Heart right ventricle (tissue), 16 donors: Measurements from ENCODE around the gene CRIP3. TPM values are rescaled to one million over a fixed set of nuclear protein-coding genes. Genes with fewer than 3 reads are reported as not detected.
"Not testable (repeated sequence)": the region's sequence is repeated elsewhere in the genome, so short reads cannot be mapped to it uniquely, and the experiment has no call there.

Experiments used
- ATAC-seq, 8 donors: fragments of 200-7000 bp; cut with Tn5 transposase; one replicate each; pipeline ENCODE4 v1.9.1; 2020; ENCODE audit warnings: mild to moderate bottlenecking in 8 of 8, moderate library complexity in 8 of 8, moderate number of reproducible peaks in 1 of 8
- DNase-seq, 2 donors: peaks; one replicate each; pipeline ENCODE4 v3.0.0-alpha.2; 2020
- H3K27ac ChIP-seq, 10 donors: fragments of 200-600 bp; sonication (generic) in 2 of 10; one replicate each; pipeline versions ENCODE4 v1.5.0 to v1.8.0; 2020 to 2022; ENCODE audit warnings: mild to moderate bottlenecking in 3 of 10
- H3K27me3 ChIP-seq, 7 donors: fragments of 200-600 bp; one replicate each; pipeline ENCODE4 v1.8.0; 2021 to 2022; ENCODE audit warnings: mild to moderate bottlenecking in 2 of 7
- H3K36me3 ChIP-seq, 9 donors: fragments of 200-600 bp; sonication (generic) in 1 of 9; one replicate each; pipeline versions ENCODE4 v1.5.0 to v1.8.0; 2020 to 2022; ENCODE audit warnings: mild to moderate bottlenecking in 2 of 9
- H3K4me1 ChIP-seq, 9 donors: fragments of 200-600 bp; sonication (generic) in 1 of 9; one replicate each; pipeline versions ENCODE4 v1.5.0 to v1.8.0; 2020 to 2022; ENCODE audit warnings: mild to moderate bottlenecking in 4 of 9
- H3K4me3 ChIP-seq, 10 donors: fragments of 200-600 bp; sonication (generic) in 2 of 10; one replicate each; pipeline versions ENCODE4 v1.5.0 to v1.8.0; 2020 to 2022; ENCODE audit warnings: mild to moderate bottlenecking in 7 of 10, moderate library complexity in 2 of 10
- H3K9me3 ChIP-seq, 11 donors: fragments of 200-600 bp in 10 of 11; sonication (generic) in 2 of 11; one replicate each; pipeline versions ENCODE4 v1.5.0 to v1.8.0; 2013 to 2022; ENCODE audit warnings: mild to moderate bottlenecking in 2 of 11, control low read depth in 1 of 11, moderate library complexity in 1 of 11
- WGBS, 2 donors: extraction: QIAGEN DNeasy Blood & Tissue Kit; methylation state at CpG; one replicate each; pipeline ENCODE4 v1.1.7; 2013; ENCODE audit warnings: inconsistent platforms in 1 of 2; 5-methylcytosine and 5-hydroxymethylcytosine counted together
- intact Hi-C, 10 donors: fragments of 100-400 bp; cut with DNase I; formaldehyde crosslinking; loops; one replicate each; pipeline versions ENCODE4 v1.11.1 to v1.14.2; 2022
- long read RNA-seq, 3 donors: library from polyadenylated mRNA; unstranded; transcript quantifications; one replicate each; pipeline ENCODE4 v2.0.0, GENCODE V29; 2020 to 2021
- polyA plus RNA-seq, 2 donors: library from polyadenylated mRNA; stranded (reverse); fragments of 200-250 nt; gene quantifications; one replicate each; pipeline ENCODE4 v1.2.3, GENCODE V29; 2013
- total RNA-seq, 10 donors: library from RNA; stranded (reverse); fragmentation: NEBNext Ultra II Directional in 3 of 10; extraction: Animal tissue kit (Norgen Biotek cat#: 25700) in 3 of 10; gene quantifications; one replicate each; pipeline versions ENCODE4 v1.2.1 to v1.2.4, GENCODE V29; 2021 to 2023
- TF ChIP-seq, protein P1 (sequence below), 9 donors: fragments of 200-600 bp; sonication (generic) in 2 of 9; IDR thresholded peaks; one replicate each; pipeline versions ENCODE4 v1.5.0 to v1.8.0; 2021 to 2022; ENCODE audit warnings: antibody characterized with exemption in 9 of 9, mild to moderate bottlenecking in 5 of 9, moderate library complexity in 1 of 9
- donor health status: Arrhythmogenic right ventricular cardiomyopathy.
- donor health status: ischemic (EF 13 %, LVEDD 7.1; RV severe dilation, severe dysfunction).
- donor health status: healthy with polysubstance abuse.
- donor health status: DM: no; HTN: yes; CAD: no.
- donor health status: DM: no; HTN: no; CAD: no.
- donor health status: ischemic (EF 25% LVEDD 6.9; RV normal size, moderate dysfunction).
- donor health status: ischemic (EF 25% LVEDD 5.7; RV mildly dilated, moderate dysfunction).
- donor health status: healthy.
- donor health status: DM: yes; HTN: yes; CAD: no.
- donor health status: Ischemic cardiomyopathy.
- donor health status: ischemic (EF 35%, LVEDD 5.7; RV mildly dilated, moderate dysfunction).
- donor health status: nonischemic (EF 11% LVEDD 7.7; RV severe dilation, severe dysfunction).
- donor health status: DM: yes; HTN: yes; CAD: no.
- donor health status: PGD.
- donor health status: ischemic (EF 29% LVEDD 5.4; RV normal size, mild dysfunction).
- donor health status: nonischemic (EF 23%, LVEDD 6.1; RV moderate dilation, normal function).

CRIP3 gene, protein sequence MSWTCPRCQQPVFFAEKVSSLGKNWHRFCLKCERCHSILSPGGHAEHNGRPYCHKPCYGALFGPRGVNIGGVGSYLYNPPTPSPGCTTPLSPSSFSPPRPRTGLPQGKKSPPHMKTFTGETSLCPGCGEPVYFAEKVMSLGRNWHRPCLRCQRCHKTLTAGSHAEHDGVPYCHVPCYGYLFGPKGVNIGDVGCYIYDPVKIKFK
- total RNA-seq (10 to 100 TPM in 7 of 10 donors, 1 to 10 TPM in 3; 2.7 to 84.5 (median 26.3) TPM), polyA plus RNA-seq (10 to 100 TPM in 1 of 2 donors, 1 to 10 TPM in 1; 3.0 to 72.3 TPM)
- long read RNA-seq, donor 1, partial matches to known transcripts, result 0 of 1 reads
- long read RNA-seq, donor 1, other reads (novel, unspliced or antisense), result 1 of 1 reads
- long read RNA-seq, donor 2, partial matches to known transcripts, result 1 of 3 reads
- long read RNA-seq, donor 2, other reads (novel, unspliced or antisense), result 2 of 3 reads
- long read RNA-seq, donor 3, partial matches to known transcripts, result 0 of 1 reads
- long read RNA-seq, donor 3, other reads (novel, unspliced or antisense), result 1 of 1 reads

DNA sequence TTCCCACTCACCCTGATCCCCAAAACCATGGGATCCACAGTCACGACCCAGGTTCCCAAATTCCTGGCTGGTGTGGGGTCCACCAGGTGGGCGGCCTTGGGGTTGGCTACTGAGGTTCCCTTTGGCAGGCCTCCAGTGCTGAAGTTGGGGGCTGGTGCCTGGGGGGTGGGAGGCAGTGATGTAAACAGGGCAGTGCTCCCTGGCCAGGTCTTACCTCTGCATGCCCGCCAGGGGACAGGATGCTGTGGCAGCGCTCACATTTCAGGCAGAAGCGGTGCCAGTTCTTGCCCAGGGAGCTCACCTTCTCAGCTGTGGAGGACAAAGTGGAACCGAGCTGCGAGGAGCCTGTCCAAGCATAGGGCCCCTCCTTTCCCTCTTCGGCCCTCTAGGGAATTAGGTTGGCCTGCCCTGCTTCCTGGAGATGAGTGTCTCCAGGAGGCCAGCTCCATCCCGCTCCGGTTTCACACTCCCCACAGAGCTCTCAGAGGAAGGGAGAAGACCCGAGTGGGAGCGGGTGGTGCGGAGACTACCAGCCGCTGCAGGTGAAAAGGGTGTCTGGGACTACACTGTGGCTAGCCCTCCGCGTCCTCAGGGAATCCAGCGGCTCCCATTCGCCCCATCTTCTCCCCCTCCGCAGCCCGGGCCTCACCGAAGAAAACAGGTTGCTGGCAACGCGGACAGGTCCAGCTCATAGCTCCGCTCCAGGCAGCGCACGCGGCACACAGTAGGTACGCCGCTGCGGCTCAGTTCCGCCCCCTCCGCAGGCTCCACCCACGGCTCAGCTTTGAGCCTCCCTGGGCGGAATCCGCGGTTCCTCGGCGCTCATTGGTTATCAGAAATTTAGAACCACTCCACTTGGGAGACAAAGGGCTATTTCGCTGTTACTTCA lies at the start of gene CRIP3:
CRIP3 (minus strand) TSS at position 726 of the 889 bp plus-strand sequence; CDS start at position 692, 34 bp downstream.
- peaks cover 0 to 42% (median 14%) of the 10 kb centered on the region in 9 donors for H3K4me1 ChIP-seq
- peak within 1 kb of the TSS in 5 of 10 donors; percentile 41 to 82 (median 72) for H3K27ac ChIP-seq
- intact Hi-C loops, result no loop called here
- DNase-seq (peak; percentile 30 to 43), ATAC-seq (peak; percentile 60 to 82 (median 78))
- peaks cover 0 to 6% (median 0%) of the 10 kb centered on the region in 7 donors for H3K27me3 ChIP-seq
- 8 to 9% methylated on average over 39 of the region's 39 CpGs for WGBS, 2 donors
- TF ChIP-seq, protein P1, sequence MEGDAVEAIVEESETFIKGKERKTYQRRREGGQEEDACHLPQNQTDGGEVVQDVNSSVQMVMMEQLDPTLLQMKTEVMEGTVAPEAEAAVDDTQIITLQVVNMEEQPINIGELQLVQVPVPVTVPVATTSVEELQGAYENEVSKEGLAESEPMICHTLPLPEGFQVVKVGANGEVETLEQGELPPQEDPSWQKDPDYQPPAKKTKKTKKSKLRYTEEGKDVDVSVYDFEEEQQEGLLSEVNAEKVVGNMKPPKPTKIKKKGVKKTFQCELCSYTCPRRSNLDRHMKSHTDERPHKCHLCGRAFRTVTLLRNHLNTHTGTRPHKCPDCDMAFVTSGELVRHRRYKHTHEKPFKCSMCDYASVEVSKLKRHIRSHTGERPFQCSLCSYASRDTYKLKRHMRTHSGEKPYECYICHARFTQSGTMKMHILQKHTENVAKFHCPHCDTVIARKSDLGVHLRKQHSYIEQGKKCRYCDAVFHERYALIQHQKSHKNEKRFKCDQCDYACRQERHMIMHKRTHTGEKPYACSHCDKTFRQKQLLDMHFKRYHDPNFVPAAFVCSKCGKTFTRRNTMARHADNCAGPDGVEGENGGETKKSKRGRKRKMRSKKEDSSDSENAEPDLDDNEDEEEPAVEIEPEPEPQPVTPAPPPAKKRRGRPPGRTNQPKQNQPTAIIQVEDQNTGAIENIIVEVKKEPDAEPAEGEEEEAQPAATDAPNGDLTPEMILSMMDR (IDR thresholded peaks at IDR 0.05), result peak in 6 of 9 donors; percentile 24 to 41 (median 33)
- peak within 1 kb of the TSS in 9 of 10 donors; percentile 21 to 58 (median 49) for H3K4me3 ChIP-seq
- no peaks in the 10 kb centered on the region for H3K9me3 ChIP-seq
- H3K36me3 ChIP-seq, result no peaks in the 10 kb centered on the region

DNA sequence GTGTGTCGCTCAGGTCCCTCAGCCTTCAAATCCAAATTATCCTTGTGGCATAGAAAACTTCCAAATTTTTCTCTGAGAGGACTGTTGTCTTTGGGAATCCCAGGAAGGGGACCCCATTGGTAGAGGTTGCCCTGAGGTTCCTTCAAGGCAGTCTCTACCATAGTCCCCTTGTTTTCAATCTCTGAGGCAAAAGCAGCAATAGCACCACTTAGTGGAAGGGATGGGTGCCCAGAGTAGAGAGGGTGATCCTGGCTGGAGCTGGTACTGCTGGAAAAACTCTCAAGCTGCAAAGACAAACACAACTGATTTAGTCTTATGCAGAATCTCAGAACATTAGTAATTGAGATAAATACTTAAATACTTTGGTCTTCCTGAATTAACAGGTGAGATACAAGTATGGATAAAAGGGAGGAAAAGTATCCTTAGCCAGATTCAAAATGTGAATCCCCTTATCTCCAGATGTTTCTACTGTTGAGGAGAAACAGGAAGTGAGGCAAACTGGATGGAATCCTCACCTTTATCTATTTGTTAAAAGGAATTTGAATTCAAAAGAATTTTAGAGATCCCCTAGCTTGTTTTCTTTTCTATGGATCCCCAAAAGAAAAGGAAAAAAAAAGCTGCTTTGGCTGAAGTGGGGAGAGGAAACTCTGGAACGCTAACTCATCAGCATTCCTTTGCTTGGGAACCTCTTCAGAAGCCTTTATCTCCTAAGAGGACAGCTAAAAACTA lies 47.4 kb upstream of the CRIP3 start:
- peak in 1 of 2 donors; percentile 15 for DNase-seq
- ATAC-seq, result peak in 7 of 8 donors; percentile 71 to 87 (median 79)
- H3K27ac ChIP-seq, result peak overlapping the region in 1 of 10 donors; percentile 12
- no peak overlapping the region for H3K4me3 ChIP-seq
- TF ChIP-seq, protein P1 (IDR thresholded peaks at IDR 0.05), result peak; percentile 10 to 65 (median 47)
- no peaks in the 10 kb centered on the region for H3K27me3 ChIP-seq
- intact Hi-C loops, result loop anchor here in 8 of 10 donors (2.0 to 10.0 kb wide), 4 partner anchors 89 to 94 kb away; no protein-coding TSS in a partner anchor
- H3K9me3 ChIP-seq, result no peaks in the 10 kb centered on the region
- 71 to 77% methylated on average over 2 of the region's 2 CpGs for WGBS, 2 donors
- peaks cover 0 to 100% (median 31%) of the 10 kb centered on the region in 9 donors for H3K36me3 ChIP-seq
- peaks cover 0 to 9% (median 0%) of the 10 kb centered on the region in 9 donors for H3K4me1 ChIP-seq

DNA sequence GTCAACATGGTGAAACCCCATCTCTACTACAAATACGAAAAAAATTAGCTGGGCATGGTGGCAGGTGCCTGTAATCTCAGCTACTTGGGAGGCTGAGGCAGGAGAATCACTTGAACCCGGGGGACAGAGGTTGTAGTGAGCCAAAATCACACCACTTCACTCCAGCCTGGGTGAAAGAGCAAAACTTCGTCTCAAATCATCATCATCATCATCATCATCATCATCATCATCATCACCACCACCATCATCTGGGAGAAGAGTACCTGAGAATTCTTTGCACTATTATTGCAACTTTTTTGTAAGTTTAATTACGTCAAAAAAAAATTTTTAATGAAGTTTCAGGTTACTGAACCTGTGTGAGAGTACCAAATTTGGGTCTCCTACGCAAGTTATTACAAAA lies 43.3 kb upstream of the CRIP3 start:
- H3K36me3 ChIP-seq, result peaks cover 0 to 99% (median 42%) of the 10 kb centered on the region in 9 donors
- H3K9me3 ChIP-seq, H3K4me3 ChIP-seq, H3K27ac ChIP-seq, DNase-seq, H3K27me3 ChIP-seq, ATAC-seq: not testable (repeated sequence)
- WGBS, 2 donors, result 93 to 96% methylated on average over 5 of the region's 5 CpGs
- peaks cover 0 to 17% (median 0%) of the 10 kb centered on the region in 9 donors for H3K4me1 ChIP-seq
- intact Hi-C loops, result loop anchor here in 2 of 10 donors (10.0 kb wide), 1 partner anchor 87 kb away; no protein-coding TSS in a partner anchor

DNA sequence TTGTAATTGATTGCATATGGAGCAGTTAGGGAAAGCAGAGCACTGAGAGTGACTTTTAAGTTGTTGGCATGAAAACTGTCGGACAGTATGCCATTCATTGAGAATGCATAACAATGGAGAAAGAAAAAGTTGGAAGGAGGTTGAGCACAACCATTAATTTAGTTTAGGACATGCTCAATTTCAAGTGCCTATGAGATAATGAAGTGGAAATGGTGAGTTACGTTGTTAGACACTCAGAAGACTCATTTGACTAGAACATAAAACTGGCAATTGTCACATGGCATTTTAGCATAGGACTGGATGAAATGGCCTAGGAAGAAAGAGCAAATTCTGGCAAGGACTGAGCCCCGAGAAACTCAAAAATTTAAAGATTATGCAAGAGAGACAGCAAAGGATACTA lies 38.8 kb upstream of the CRIP3 start:
- no peak overlapping the region for H3K4me3 ChIP-seq
- H3K9me3 ChIP-seq, result no peaks in the 10 kb centered on the region
- ATAC-seq (peak in 3 of 8 donors; percentile 27 to 49 (median 41)), DNase-seq (no peak)
- WGBS, 2 donors, result 79 to 83% methylated on average over 3 of the region's 3 CpGs
- H3K27me3 ChIP-seq, result no peaks in the 10 kb centered on the region
- peaks cover 0 to 10% (median 0%) of the 10 kb centered on the region in 9 donors for H3K4me1 ChIP-seq
- intact Hi-C loops, result no loop called here
- H3K36me3 ChIP-seq, result peaks cover 0 to 99% (median 47%) of the 10 kb centered on the region in 9 donors
- no peak overlapping the region for H3K27ac ChIP-seq
- TF ChIP-seq, protein P1 (IDR thresholded peaks at IDR 0.05), result no peak
